ENCODE measurements around the gene RIC8A. TPM values are rescaled to one million over a fixed set of nuclear protein-coding genes. Genes with fewer than 3 reads are reported as not detected.

RIC8A gene
- polyA plus RNA-seq, 1 of the 3 experiments (the other 2 are of a cell fraction), result 115 TPM

- no peak for TF ChIP-seq USF2 (IDR thresholded peaks at IDR 0.05; ENCODE audit: borderline replicate concordance, low read depth, low read length)
- no peak for TF ChIP-seq FOSL2 (IDR thresholded peaks at IDR 0.05; ENCODE audit: borderline replicate concordance, low read depth)
- no peak for TF ChIP-seq GABPA (IDR thresholded peaks at IDR 0.05; ENCODE audit: low read depth)
- no peak for TF ChIP-seq NRF1 (IDR thresholded peaks at IDR 0.05; ENCODE audit: low read depth, low read length)
- TF ChIP-seq CHD2 (IDR thresholded peaks at IDR 0.05; ENCODE audit: low read length, partially characterized antibody), result no peak
- TF ChIP-seq EZH2phosphoT487 (IDR thresholded peaks at IDR 0.05; ENCODE audit: borderline replicate concordance, low read depth), result no peak
Measured at GRCh38 chr11:207863-208180, 314 bp downstream of the RIC8A start (continued).

- DNase-seq, result peak; percentile 94
- H3K9ac ChIP-seq, result peak overlapping the region; percentile 99
- WGBS (ENCODE audit: low lambda C conversion rate), result under 1% methylated on average over 31 of the region's 57 CpGs
- CTCF ChIA-PET, result no interaction called here
- peaks cover 15 to 32% of the 10 kb centered on the region in 2 experiments; a peak in 3 of 4 replicates for H3K4me1 ChIP-seq (ENCODE audit: control insufficient read depth in 1 of 2, insufficient read depth in 2 of 2, low read depth in 1 of 2, low read length in 1 of 2)
- H3K4me2 ChIP-seq, result peak overlapping the region; percentile 92
- peak overlapping the region; percentile 97 to 99 for H3K27ac ChIP-seq (ENCODE audit: low read depth in 2 of 2, low read length in 1 of 2)
- peaks cover 84% of the 10 kb centered on the region for H3K79me2 ChIP-seq (ENCODE audit: insufficient read depth)
- no peaks in the 10 kb centered on the region for H3K9me3 ChIP-seq
- no peaks in the 10 kb centered on the region for H3K9me2 ChIP-seq
- no peak overlapping the region for H2AFZ ChIP-seq (ENCODE audit: low read depth)
- peaks cover 51 to 59% of the 10 kb centered on the region in 2 experiments for H3K36me3 ChIP-seq (replicated peaks in 1 of 2; ENCODE audit: control insufficient read depth in 1 of 2, insufficient read depth in 2 of 2, low read length in 1 of 2)
- peak overlapping the region; percentile 78 to 97 for H3K4me3 ChIP-seq (ENCODE audit: low read depth in 2 of 2, low read length in 1 of 2)
- no peaks in the 10 kb centered on the region for H3K27me3 ChIP-seq (ENCODE audit: insufficient read depth)
- POLR2A ChIA-PET, result no interaction called here
- peaks cover 41% of the 10 kb centered on the region for H4K20me1 ChIP-seq (ENCODE audit: insufficient read depth)
- H3F3A ChIP-seq (replicated peaks; ENCODE audit: insufficient read depth), result peaks cover 11% of the 10 kb centered on the region
- TF ChIP-seq REST (IDR thresholded peaks at IDR 0.05; ENCODE audit: low read depth, low read length) (no peak), FOXJ3 (CRISPR knock-in tag; IDR thresholded peaks at IDR 0.05) (no peak), RCOR1 (IDR thresholded peaks at IDR 0.05; ENCODE audit: low read length) (no peak), FOSL2 (IDR thresholded peaks at IDR 0.05; ENCODE audit: borderline replicate concordance, low read depth) (no peak), EP300 (IDR thresholded peaks at IDR 0.05; ENCODE audit: borderline replicate concordance in 1 of 2, low read depth in 1 of 2, low read length in 1 of 2) (no peak), YY1 (IDR thresholded peaks at IDR 0.05; ENCODE audit: low read depth) (no peak), FOXM1 (IDR thresholded peaks at IDR 0.05; ENCODE audit: low read depth) (no peak), RXRA (IDR thresholded peaks at IDR 0.05; ENCODE audit: borderline replicate concordance, low read depth) (no peak), MAX (IDR thresholded peaks at IDR 0.05; ENCODE audit: low read depth) (0 out of 2 replicates have a peak, but pooled peaks have one; percentile 24), CTCF (IDR thresholded peaks at IDR 0.05) (no peak), ELF1 (IDR thresholded peaks at IDR 0.05) (no peak), GABPA (IDR thresholded peaks at IDR 0.05; ENCODE audit: low read depth) (no peak; the same call in 1 of the 2 replicates), SIN3A (IDR thresholded peaks at IDR 0.05; ENCODE audit: borderline replicate concordance, low read depth, low read length) (peak; percentile 90), TCF12 (IDR thresholded peaks at IDR 0.05) (no peak), ZBTB33 (IDR thresholded peaks at IDR 0.05; ENCODE audit: borderline replicate concordance, low read depth) (no peak), RAD21 (IDR thresholded peaks at IDR 0.05; ENCODE audit: low read length) (no peak), IRF3 (IDR thresholded peaks at IDR 0.05; ENCODE audit: low read depth, low read length) (no peak)
Measured at GRCh38 chr11:208181-208916, 841 bp downstream of the RIC8A start.
